ENCODE data around the gene EYA2. TPM values are rescaled to one million over a fixed set of nuclear protein-coding genes. Genes with fewer than 3 reads are reported as not detected.

The EYA2 gene
- total and polyA plus RNA-seq, 4 donors = 0.17 to 0.54 (median 0.23) TPM; not detected in 1

DNA sequence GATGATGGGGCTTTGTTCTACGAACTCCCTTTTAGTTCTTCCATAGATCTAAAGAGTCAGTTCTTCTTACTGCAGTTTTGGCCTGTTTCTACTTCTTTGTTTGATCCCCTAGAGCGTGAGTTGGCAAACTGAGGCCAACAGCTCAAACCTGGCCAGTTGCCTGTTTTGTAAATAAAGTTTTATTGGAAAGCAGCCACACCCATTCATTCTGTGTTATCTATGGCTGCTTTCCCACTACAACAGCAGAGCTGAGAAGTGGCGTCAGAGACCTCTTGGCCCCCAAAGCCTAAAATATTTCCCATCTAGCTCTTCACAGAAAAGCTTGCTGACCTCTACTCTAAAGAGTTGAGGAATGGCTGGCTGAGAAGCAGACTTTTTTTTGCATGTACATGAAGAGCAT lies 52.2 kb downstream of the EYA2 start:
- Histone ChIP-seq H3K27me3 (ENCODE audit: control insufficient read depth in 4 of 4, insufficient read depth in 4 of 4, low read length in 3 of 4) (no peaks in the 10 kb centered on the region), H3K4me1 (ENCODE audit: control insufficient read depth in 4 of 4, insufficient read depth in 4 of 4, low read length in 3 of 4) (no peaks in the 10 kb centered on the region), H3K9ac (ENCODE audit: low read depth in 1 of 2, low read length in 2 of 2) (no peak overlapping the region), H3K9me3 (ENCODE audit: control insufficient read depth in 4 of 4, low read length in 3 of 4) (no peaks in the 10 kb centered on the region), H3K36me3 (ENCODE audit: control insufficient read depth in 4 of 4, insufficient read depth in 3 of 4, low read depth in 1 of 4, low read length in 3 of 4) (no peaks in the 10 kb centered on the region), H3K4me3 (ENCODE audit: low read depth in 1 of 3, low read length in 3 of 3) (no peak overlapping the region), H3K27ac (ENCODE audit: low read depth in 1 of 2, low read length in 2 of 2) (no peak overlapping the region)
- TF ChIP-seq, protein P1, sequence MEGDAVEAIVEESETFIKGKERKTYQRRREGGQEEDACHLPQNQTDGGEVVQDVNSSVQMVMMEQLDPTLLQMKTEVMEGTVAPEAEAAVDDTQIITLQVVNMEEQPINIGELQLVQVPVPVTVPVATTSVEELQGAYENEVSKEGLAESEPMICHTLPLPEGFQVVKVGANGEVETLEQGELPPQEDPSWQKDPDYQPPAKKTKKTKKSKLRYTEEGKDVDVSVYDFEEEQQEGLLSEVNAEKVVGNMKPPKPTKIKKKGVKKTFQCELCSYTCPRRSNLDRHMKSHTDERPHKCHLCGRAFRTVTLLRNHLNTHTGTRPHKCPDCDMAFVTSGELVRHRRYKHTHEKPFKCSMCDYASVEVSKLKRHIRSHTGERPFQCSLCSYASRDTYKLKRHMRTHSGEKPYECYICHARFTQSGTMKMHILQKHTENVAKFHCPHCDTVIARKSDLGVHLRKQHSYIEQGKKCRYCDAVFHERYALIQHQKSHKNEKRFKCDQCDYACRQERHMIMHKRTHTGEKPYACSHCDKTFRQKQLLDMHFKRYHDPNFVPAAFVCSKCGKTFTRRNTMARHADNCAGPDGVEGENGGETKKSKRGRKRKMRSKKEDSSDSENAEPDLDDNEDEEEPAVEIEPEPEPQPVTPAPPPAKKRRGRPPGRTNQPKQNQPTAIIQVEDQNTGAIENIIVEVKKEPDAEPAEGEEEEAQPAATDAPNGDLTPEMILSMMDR (IDR thresholded peaks at IDR 0.05; ENCODE audit: low read depth, low read length, missing input control) = no peak
- TF ChIP-seq RAD21 (IDR thresholded peaks at IDR 0.05) = no peak
- DNase-seq (ENCODE audit: low spot score) = no peak
- WGBS = 68% methylated on average over 3 of the region's 3 CpGs

DNA sequence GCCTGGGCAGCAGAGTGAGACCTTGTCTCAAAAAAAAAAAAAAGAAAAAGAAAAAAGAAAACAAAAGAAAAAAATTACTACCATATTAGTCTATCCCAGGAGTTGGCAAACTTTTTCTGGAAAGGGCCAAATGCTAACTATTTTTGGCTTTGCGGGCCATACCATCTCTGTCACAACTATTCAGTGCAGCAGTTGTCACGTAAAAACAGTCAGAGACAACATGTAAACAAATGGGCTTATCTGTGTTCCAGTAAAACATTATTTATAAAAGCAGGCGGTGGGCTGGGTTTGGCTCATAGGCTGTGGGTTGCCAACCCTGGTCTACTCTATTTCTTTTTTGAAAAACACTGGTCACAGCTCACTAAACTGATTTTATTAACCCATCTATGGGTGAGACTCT lies 53.4 kb downstream of the EYA2 start:
- Histone ChIP-seq H3K4me3 (ENCODE audit: low read depth in 1 of 3, low read length in 3 of 3) (no peak overlapping the region), H3K4me1 (ENCODE audit: control insufficient read depth in 4 of 4, insufficient read depth in 4 of 4, low read length in 3 of 4) (no peaks in the 10 kb centered on the region), H3K9ac (ENCODE audit: low read depth in 1 of 2, low read length in 2 of 2) (no peak overlapping the region), H3K27me3 (ENCODE audit: control insufficient read depth in 4 of 4, insufficient read depth in 4 of 4, low read length in 3 of 4) (no peaks in the 10 kb centered on the region), H3K36me3 (ENCODE audit: control insufficient read depth in 4 of 4, insufficient read depth in 3 of 4, low read depth in 1 of 4, low read length in 3 of 4) (no peaks in the 10 kb centered on the region), H3K9me3 (ENCODE audit: control insufficient read depth in 4 of 4, low read length in 3 of 4) (no peaks in the 10 kb centered on the region), H3K27ac (ENCODE audit: low read depth in 1 of 2, low read length in 2 of 2) (no peak overlapping the region)
- no peak for DNase-seq (ENCODE audit: low spot score)
- 75% methylated on average over 3 of the region's 3 CpGs for WGBS
- no peak for TF ChIP-seq SP1 (IDR thresholded peaks at IDR 0.05)
- no peak for TF ChIP-seq RAD21 (IDR thresholded peaks at IDR 0.05)
- no peak for TF ChIP-seq HNF4A (conservative IDR thresholded peaks at IDR 0.05)
- no peak for TF ChIP-seq JUND (IDR thresholded peaks at IDR 0.05)
- no peak for TF ChIP-seq NR2F2 (IDR thresholded peaks at IDR 0.05)
- TF ChIP-seq FOXA1 (IDR thresholded peaks at IDR 0.05) = no peak
- TF ChIP-seq, protein P2, sequence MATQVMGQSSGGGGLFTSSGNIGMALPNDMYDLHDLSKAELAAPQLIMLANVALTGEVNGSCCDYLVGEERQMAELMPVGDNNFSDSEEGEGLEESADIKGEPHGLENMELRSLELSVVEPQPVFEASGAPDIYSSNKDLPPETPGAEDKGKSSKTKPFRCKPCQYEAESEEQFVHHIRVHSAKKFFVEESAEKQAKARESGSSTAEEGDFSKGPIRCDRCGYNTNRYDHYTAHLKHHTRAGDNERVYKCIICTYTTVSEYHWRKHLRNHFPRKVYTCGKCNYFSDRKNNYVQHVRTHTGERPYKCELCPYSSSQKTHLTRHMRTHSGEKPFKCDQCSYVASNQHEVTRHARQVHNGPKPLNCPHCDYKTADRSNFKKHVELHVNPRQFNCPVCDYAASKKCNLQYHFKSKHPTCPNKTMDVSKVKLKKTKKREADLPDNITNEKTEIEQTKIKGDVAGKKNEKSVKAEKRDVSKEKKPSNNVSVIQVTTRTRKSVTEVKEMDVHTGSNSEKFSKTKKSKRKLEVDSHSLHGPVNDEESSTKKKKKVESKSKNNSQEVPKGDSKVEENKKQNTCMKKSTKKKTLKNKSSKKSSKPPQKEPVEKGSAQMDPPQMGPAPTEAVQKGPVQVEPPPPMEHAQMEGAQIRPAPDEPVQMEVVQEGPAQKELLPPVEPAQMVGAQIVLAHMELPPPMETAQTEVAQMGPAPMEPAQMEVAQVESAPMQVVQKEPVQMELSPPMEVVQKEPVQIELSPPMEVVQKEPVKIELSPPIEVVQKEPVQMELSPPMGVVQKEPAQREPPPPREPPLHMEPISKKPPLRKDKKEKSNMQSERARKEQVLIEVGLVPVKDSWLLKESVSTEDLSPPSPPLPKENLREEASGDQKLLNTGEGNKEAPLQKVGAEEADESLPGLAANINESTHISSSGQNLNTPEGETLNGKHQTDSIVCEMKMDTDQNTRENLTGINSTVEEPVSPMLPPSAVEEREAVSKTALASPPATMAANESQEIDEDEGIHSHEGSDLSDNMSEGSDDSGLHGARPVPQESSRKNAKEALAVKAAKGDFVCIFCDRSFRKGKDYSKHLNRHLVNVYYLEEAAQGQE (IDR thresholded peaks at IDR 0.05) = no peak
- no peak for TF ChIP-seq HNF4G (IDR thresholded peaks at IDR 0.05)
- TF ChIP-seq FOXA2 (IDR thresholded peaks at IDR 0.05) = no peak
- TF ChIP-seq, protein P3, sequence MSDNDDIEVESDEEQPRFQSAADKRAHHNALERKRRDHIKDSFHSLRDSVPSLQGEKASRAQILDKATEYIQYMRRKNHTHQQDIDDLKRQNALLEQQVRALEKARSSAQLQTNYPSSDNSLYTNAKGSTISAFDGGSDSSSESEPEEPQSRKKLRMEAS (IDR thresholded peaks at IDR 0.05) = no peak
- no peak for TF ChIP-seq EGR1 (IDR thresholded peaks at IDR 0.05; ENCODE audit: low read depth in 2 of 2)

DNA sequence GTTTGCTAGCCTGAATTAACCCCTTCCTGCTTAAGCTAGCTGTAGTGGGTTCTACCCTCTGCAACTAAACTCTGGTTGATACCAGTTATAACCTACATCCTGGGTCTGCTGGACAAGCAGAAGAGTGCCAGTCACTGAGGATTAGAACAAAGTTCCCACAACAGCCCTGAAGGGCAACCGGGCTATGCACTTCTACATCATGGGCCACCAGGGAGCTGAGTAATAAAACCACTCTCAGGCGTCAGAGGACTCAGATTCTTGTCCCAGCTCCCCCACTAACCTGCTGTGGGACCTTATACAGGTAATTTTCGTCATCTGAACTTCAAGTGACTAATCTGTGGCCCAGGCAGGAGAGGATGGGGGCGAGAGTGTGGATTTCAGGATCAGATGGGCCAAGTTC lies 56.8 kb downstream of the EYA2 start:
- DNase-seq (ENCODE audit: low spot score) = no peak
- no peaks in the 10 kb centered on the region for H3K27me3 ChIP-seq (ENCODE audit: control insufficient read depth in 4 of 4, insufficient read depth in 4 of 4, low read length in 3 of 4)
- no peak overlapping the region for H3K27ac ChIP-seq (ENCODE audit: low read depth in 1 of 2, low read length in 2 of 2)
- H3K9me3 ChIP-seq (ENCODE audit: control insufficient read depth in 4 of 4, low read length in 3 of 4) = peaks cover 0 to 2% (median 0%) of the 10 kb centered on the region in 4 donors
- no peak overlapping the region for H3K9ac ChIP-seq (ENCODE audit: low read depth in 1 of 2, low read length in 2 of 2)
- 44% methylated on average over 4 of the region's 4 CpGs for WGBS
- no peaks in the 10 kb centered on the region for H3K4me1 ChIP-seq (ENCODE audit: control insufficient read depth in 4 of 4, insufficient read depth in 4 of 4, low read length in 3 of 4)
- H3K36me3 ChIP-seq (ENCODE audit: control insufficient read depth in 4 of 4, insufficient read depth in 3 of 4, low read depth in 1 of 4, low read length in 3 of 4) = no peaks in the 10 kb centered on the region
- H3K4me3 ChIP-seq (ENCODE audit: low read depth in 1 of 3, low read length in 3 of 3) = no peak overlapping the region
- TF ChIP-seq GABPA (IDR thresholded peaks at IDR 0.05 in 1 of 2, conservative IDR thresholded peaks at IDR 0.05 in 1 of 2) (no peak), FOXA2 (IDR thresholded peaks at IDR 0.05) (no peak), HNF4A (conservative IDR thresholded peaks at IDR 0.05) (no peak), RXRA (IDR thresholded peaks at IDR 0.05) (no peak), JUND (IDR thresholded peaks at IDR 0.05) (no peak), NR2F2 (IDR thresholded peaks at IDR 0.05) (no peak), FOXA1 (IDR thresholded peaks at IDR 0.05) (no peak), SP1 (IDR thresholded peaks at IDR 0.05) (no peak), TAF1 (conservative IDR thresholded peaks at IDR 0.05) (no peak), EGR1 (IDR thresholded peaks at IDR 0.05; ENCODE audit: low read depth in 2 of 2) (no peak), HNF4G (IDR thresholded peaks at IDR 0.05) (no peak), RAD21 (IDR thresholded peaks at IDR 0.05) (no peak), YY1 (IDR thresholded peaks at IDR 0.05) (no peak)
- TF ChIP-seq, protein P1 (IDR thresholded peaks at IDR 0.05; ENCODE audit: low read depth, low read length, missing input control) = no peak
- TF ChIP-seq, protein P4, sequence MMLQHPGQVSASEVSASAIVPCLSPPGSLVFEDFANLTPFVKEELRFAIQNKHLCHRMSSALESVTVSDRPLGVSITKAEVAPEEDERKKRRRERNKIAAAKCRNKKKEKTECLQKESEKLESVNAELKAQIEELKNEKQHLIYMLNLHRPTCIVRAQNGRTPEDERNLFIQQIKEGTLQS (IDR thresholded peaks at IDR 0.05) = no peak
- TF ChIP-seq, protein P3 (IDR thresholded peaks at IDR 0.05) = no peak
